Osteoblast (primary cell): Measurements from ENCODE around the gene CDH16. TPM values are rescaled to one million over a fixed set of nuclear protein-coding genes. Genes with fewer than 3 reads are reported as not detected.

ENCODE experiments used
- DNase-seq: peaks from one replicate; pipeline ENCODE4 v3.0.0; 2011; ENCODE audit warnings: low spot score, mixed read lengths; ENCODE audit not compliant: insufficient read length; ENCODE audit errors: missing footprints
- H2AFZ ChIP-seq: 2 replicates; pipeline ENCODE4 v1.6.0; 2011; ENCODE audit warnings: mild to moderate bottlenecking, low read length
- H3K27ac ChIP-seq: 2 replicates; pipeline ENCODE4 v1.5.1; 2011; ENCODE audit warnings: mild to moderate bottlenecking, low read depth, low read length, moderate library complexity
- H3K27me3 ChIP-seq: 2 replicates; pipeline ENCODE4 v1.6.0; 2012; ENCODE audit warnings: mild to moderate bottlenecking, control low read depth, inconsistent platforms, low read length, moderate library complexity; ENCODE audit not compliant: insufficient read depth
- H3K36me3 ChIP-seq: 2 replicates; pipeline ENCODE4 v1.5.1; 2011; ENCODE audit warnings: mild to moderate bottlenecking, low read length, control low read depth, moderate library complexity; ENCODE audit not compliant: insufficient read depth
- H3K4me1 ChIP-seq: 2 replicates; pipeline ENCODE4 v1.5.1; 2011; ENCODE audit warnings: mild to moderate bottlenecking, low read length, control low read depth, moderate library complexity; ENCODE audit not compliant: insufficient read depth
- H3K4me2 ChIP-seq: 2 replicates; pipeline ENCODE4 v1.6.0; 2011; ENCODE audit warnings: mild to moderate bottlenecking, low read length; ENCODE audit not compliant: insufficient read depth
- H3K4me3 ChIP-seq: fragments of 200-600 bp; sonication (generic); 3 replicates; pipeline ENCODE4 v1.5.1; 2012; ENCODE audit warnings: mild to moderate bottlenecking, low read length, inconsistent platforms; ENCODE audit not compliant: insufficient read depth
- H3K79me2 ChIP-seq: 2 replicates; pipeline ENCODE4 v1.6.0; 2012; ENCODE audit warnings: mild to moderate bottlenecking, low read length, control low read depth, inconsistent platforms; ENCODE audit not compliant: insufficient read depth
- H3K9me3 ChIP-seq: 2 replicates; pipeline ENCODE4 v1.5.1; 2011; ENCODE audit warnings: low read depth, low read length, control low read depth
- H4K20me1 ChIP-seq: 2 replicates; pipeline ENCODE4 v1.6.0; 2012; ENCODE audit warnings: mild to moderate bottlenecking, low read length, control low read depth; ENCODE audit not compliant: insufficient read depth
- total RNA-seq: library from RNA; depleted of rRNA; stranded (reverse); fragments of >200 nt; gene quantifications from 2 replicates; pipeline ENCODE4 v1.2.3, GENCODE V29; 2012
- TF ChIP-seq, protein P1 (sequence below): IDR thresholded peaks from 2 replicates; pipeline ENCODE4 v1.5.1; 2011; ENCODE audit warnings: mild to moderate bottlenecking, low read depth, low read length, moderate library complexity; ENCODE audit errors: extremely low read depth

Gene CDH16
- total RNA-seq, 1 donor: not detected

DNA sequence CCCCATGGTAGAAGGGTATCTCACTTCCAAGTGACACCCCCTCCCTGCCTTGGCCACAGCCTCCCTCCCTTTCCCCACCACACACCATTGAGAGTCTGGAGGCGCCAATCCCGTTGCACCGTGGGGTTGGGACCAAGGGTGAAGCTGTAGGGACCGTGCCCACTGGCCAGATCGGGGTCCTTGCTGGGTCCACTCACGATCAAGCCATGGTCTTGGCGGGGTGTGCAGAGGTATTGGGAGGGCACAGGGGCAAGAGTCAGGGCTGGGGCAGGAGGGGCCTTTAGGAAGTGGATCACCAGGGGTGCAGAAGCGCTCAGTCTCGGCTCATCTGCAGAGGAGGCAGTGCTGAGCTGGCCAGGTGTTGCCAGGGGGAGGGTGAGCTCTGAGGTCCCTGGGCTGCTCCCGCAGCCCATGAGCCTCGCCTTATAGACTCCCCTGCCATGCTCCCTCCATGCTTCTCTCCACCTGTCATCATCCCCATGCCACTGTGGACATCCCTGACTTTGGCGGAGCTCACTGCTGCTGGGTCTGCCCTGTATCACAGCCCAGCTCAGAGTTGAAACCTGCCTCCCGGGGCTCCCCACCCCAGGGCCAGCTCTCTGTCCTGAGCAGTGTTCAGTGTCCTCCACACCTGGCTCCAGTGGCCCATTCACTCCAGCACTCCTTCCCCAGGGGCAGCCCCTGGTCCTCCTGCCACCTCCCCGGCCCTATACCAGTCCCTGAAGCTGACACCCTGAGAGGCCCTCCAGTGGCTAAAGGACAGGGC, 8.3 kb downstream of the CDH16 start:
- Histone ChIP-seq H3K4me1 (no peaks in the 10 kb centered on the region), H3K27ac (no peak overlapping the region), H3K79me2 (no peaks in the 10 kb centered on the region), H4K20me1 (no peaks in the 10 kb centered on the region), H3K36me3 (no peaks in the 10 kb centered on the region), H3K4me3 (no peak overlapping the region), H3K27me3 (peaks cover 29% of the 10 kb centered on the region), H3K9me3 (no peaks in the 10 kb centered on the region), H3K4me2 (no peak overlapping the region), H2AFZ (no peak overlapping the region)
- TF ChIP-seq, protein P1, sequence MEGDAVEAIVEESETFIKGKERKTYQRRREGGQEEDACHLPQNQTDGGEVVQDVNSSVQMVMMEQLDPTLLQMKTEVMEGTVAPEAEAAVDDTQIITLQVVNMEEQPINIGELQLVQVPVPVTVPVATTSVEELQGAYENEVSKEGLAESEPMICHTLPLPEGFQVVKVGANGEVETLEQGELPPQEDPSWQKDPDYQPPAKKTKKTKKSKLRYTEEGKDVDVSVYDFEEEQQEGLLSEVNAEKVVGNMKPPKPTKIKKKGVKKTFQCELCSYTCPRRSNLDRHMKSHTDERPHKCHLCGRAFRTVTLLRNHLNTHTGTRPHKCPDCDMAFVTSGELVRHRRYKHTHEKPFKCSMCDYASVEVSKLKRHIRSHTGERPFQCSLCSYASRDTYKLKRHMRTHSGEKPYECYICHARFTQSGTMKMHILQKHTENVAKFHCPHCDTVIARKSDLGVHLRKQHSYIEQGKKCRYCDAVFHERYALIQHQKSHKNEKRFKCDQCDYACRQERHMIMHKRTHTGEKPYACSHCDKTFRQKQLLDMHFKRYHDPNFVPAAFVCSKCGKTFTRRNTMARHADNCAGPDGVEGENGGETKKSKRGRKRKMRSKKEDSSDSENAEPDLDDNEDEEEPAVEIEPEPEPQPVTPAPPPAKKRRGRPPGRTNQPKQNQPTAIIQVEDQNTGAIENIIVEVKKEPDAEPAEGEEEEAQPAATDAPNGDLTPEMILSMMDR: no peak
- peak; percentile 69 for DNase-seq

DNA sequence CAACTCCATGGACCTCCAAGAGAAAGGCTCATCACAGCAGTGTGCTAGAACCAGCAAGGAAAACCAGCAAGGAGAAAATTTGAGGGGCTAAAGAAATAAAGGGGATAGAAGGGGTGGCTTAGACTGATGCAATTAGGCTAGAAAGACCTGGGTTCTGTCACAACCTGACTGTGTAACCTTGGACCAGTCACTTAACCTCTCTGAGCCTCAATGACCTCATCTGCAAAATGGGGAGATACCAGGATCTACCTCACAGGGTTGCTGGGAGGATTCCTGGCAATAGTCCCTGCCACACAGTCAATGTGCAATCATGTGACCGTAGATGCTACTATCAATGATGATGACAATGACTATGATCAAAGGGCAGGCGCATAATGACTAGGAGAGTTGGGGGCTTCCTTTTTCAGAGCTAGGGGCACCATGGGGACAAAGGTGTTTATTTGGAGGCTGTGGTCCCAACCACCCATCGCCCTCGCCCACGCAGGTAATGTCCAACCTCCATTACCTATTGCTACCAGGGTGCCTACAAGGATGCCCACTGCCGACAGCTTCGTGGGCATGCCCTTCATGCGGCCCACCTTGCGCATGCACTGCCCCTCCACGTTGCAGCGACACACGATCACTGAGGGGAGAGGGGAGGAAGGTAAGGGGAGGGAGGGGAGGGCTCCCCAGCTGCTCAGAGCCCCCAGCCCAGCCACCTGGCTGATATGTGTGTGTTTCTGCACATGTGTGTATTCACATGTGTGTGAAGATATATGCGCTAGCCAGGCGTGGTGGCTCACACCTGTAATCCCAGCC, 9.7 kb downstream of the CDH16 start:
- TF ChIP-seq, protein P1: no peak
- Histone ChIP-seq H3K27ac (no peak overlapping the region), H3K9me3 (no peaks in the 10 kb centered on the region), H3K79me2 (no peaks in the 10 kb centered on the region), H4K20me1 (no peaks in the 10 kb centered on the region), H2AFZ (no peak overlapping the region), H3K4me1 (no peaks in the 10 kb centered on the region), H3K27me3 (peaks cover 19% of the 10 kb centered on the region), H3K36me3 (no peaks in the 10 kb centered on the region), H3K4me2 (no peak overlapping the region), H3K4me3 (no peak overlapping the region)
- no peak for DNase-seq

DNA sequence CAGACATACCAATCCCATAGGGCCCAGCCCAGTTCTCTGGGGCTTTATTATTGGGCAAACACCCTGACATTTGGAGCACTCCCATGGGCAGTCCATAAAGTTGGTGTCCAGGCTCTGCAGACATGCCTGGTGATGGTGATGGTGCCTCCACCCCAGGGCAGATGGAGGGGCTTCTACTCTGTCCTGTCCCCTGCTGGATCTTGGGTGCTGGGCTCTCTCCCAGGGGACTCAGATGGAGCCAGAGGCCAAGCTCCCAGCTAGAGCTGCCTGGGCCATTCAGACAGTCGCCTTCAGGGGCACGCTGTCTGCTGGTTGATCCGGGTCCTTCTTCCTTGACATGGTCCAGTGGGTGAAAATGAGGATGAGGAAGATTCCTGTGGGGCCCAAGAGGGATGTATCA, 10.6 kb downstream of the CDH16 start:
- H3K4me3 ChIP-seq: no peak overlapping the region
- H3K4me2 ChIP-seq: no peak overlapping the region
- H3K36me3 ChIP-seq: no peaks in the 10 kb centered on the region
- no peak overlapping the region for H2AFZ ChIP-seq
- H3K27me3 ChIP-seq: peaks cover 19% of the 10 kb centered on the region
- no peak overlapping the region for H3K27ac ChIP-seq
- peaks cover 3% of the 10 kb centered on the region for H3K4me1 ChIP-seq
- H3K9me3 ChIP-seq: no peaks in the 10 kb centered on the region
- TF ChIP-seq, protein P1: no peak
- no peaks in the 10 kb centered on the region for H3K79me2 ChIP-seq
- no peaks in the 10 kb centered on the region for H4K20me1 ChIP-seq
- DNase-seq: peak; percentile 61
